DND-41 (cell line): Measurements from ENCODE around the gene RGL3.

ENCODE experiments used
- CTCF ChIP-seq: IDR thresholded peaks from 2 replicates; pipeline ENCODE4 v1.5.1; 2012; ENCODE audit warnings: borderline replicate concordance, low read length, moderate library complexity, mild to moderate bottlenecking; ENCODE audit not compliant: poor library complexity, severe bottlenecking; ENCODE audit errors: extremely low read depth
- EZH2 ChIP-seq: IDR thresholded peaks from 3 replicates; pipeline ENCODE4 v1.6.1; 2012; ENCODE audit warnings: borderline replicate concordance, low read depth, mild to moderate bottlenecking, moderate library complexity, low read length, inconsistent platforms; ENCODE audit not compliant: severe bottlenecking

GRCh38 chr19:11465600-11465999, 46.5 kb upstream of the RGL3 start:
- TF ChIP-seq CTCF: no peak
- no peak for TF ChIP-seq EZH2
